K562 (cell line): ENCODE results near the gene CDK11B. TPM values are rescaled to one million over a fixed set of nuclear protein-coding genes. Genes with fewer than 3 reads are reported as not detected.
A peak's percentile ranks its signal among the peaks of the same experiment; 100 is the strongest.

ENCODE experiments used
- ASH1L ChIP-seq: fragments of 450-650 bp; IDR thresholded peaks from 2 replicates; pipeline ENCODE4 v1.6.1; 2018; ENCODE audit warnings: borderline replicate concordance, mild to moderate bottlenecking, low read depth; ENCODE audit not compliant: partially characterized antibody
- DNMT1 ChIP-seq: fragments of 450-650 bp; IDR thresholded peaks from 2 replicates; pipeline ENCODE4 v1.6.1; 2016; ENCODE audit warnings: antibody characterized with exemption, mild to moderate bottlenecking
- GATAD2A ChIP-seq: fragments of 450-650 bp; IDR thresholded peaks from 2 replicates; pipeline ENCODE4 v1.6.1; 2017
- POLR2AphosphoS2 ChIP-seq: IDR thresholded peaks from 2 replicates; pipeline ENCODE4 v1.6.1; 2012; ENCODE audit warnings: low read length, improper control_type of control experiment
- RB1 ChIP-seq: fragments of 450-650 bp; IDR thresholded peaks from 2 replicates; pipeline ENCODE4 v1.6.1; 2017; ENCODE audit warnings: low read depth, mild to moderate bottlenecking
- RBM25 ChIP-seq: fragments of 200-400 bp; formaldehyde crosslinking; IDR thresholded peaks from 2 replicates; pipeline ENCODE4 v1.6.1; 2018; ENCODE audit warnings: low read length, low read depth, moderate library complexity; ENCODE audit not compliant: severe bottlenecking
- TAF7 ChIP-seq: fragments of 450-650 bp; IDR thresholded peaks from 2 replicates; pipeline ENCODE4 v1.6.1; 2016; ENCODE audit warnings: missing genetic modification characterization, missing compliant biosample characterization
- XRCC5 ChIP-seq: fragments of 200-400 bp; formaldehyde crosslinking; IDR thresholded peaks from 2 replicates; pipeline ENCODE4 v1.6.1; 2017; ENCODE audit warnings: low read depth, mild to moderate bottlenecking, low read length
- polyA plus RNA-seq, 8 experiments: library from polyadenylated mRNA; depleted of rRNA in 4 of 8; stranded (reverse) in 5 of 8; unstranded in 3 of 8; fragments of >200 nt; fragmentation: Nextera tagmentation in 2 of 8; fragmentation: Illumina TruSeq in 1 of 8; extraction: Ambion mirVana in 2 of 8; extraction: Trizol in 1 of 8; gene quantifications; 2 replicates each; pipeline versions ENCODE4 v1.2.1 to v1.2.3, GENCODE V29; 2011 to 2014; ENCODE audit warnings: inconsistent platforms in 1 of 8, missing spikeins in 1 of 8
- total RNA-seq, 7 experiments: library from RNA; depleted of rRNA in 6 of 7; stranded (reverse); fragments of >200 nt in 6 of 7; fragmentation: Illumina TruSeq in 2 of 7; extraction: Trizol in 2 of 7; gene quantifications; 2 replicates each; pipeline versions ENCODE4 v1.2.1 to v1.2.3, GENCODE V29; 2011 to 2021; ENCODE audit warnings: low replicate concordance in 1 of 7
- TF ChIP-seq, protein P1 (sequence below), 2 experiments: fragments of 450-650 bp; IDR thresholded peaks; 2 replicates each; pipeline ENCODE4 v1.6.1; 2016; ENCODE audit warnings: mild to moderate bottlenecking in 2 of 2, borderline replicate concordance in 1 of 2, low read depth in 1 of 2, moderate library complexity in 1 of 2
- TF ChIP-seq, protein P2 (sequence below): fragments of 250-450 bp; sonication (Bioruptor Pico); IDR thresholded peaks from 2 replicates; pipeline ENCODE4 v1.5.0; 2021
- TF ChIP-seq, protein P3 (sequence below): sonication (generic); formaldehyde crosslinking; IDR thresholded peaks from 2 replicates; pipeline ENCODE4 v1.4.0; 2020; ENCODE audit warnings: mild to moderate bottlenecking, missing genetic modification reagents
- TF ChIP-seq, protein P4 (sequence below): sonication (generic); formaldehyde crosslinking; IDR thresholded peaks from 2 replicates; pipeline ENCODE4 v1.8.0; 2022; ENCODE audit warnings: mild to moderate bottlenecking, missing genetic modification reagents

The CDK11B gene
- total and polyA plus RNA-seq, 9 of the 15 experiments (the other 6 are each of a cell fraction or from before 2014, with no cell fraction given), result 2.8 to 52.2 (median 19.5) TPM

DNA sequence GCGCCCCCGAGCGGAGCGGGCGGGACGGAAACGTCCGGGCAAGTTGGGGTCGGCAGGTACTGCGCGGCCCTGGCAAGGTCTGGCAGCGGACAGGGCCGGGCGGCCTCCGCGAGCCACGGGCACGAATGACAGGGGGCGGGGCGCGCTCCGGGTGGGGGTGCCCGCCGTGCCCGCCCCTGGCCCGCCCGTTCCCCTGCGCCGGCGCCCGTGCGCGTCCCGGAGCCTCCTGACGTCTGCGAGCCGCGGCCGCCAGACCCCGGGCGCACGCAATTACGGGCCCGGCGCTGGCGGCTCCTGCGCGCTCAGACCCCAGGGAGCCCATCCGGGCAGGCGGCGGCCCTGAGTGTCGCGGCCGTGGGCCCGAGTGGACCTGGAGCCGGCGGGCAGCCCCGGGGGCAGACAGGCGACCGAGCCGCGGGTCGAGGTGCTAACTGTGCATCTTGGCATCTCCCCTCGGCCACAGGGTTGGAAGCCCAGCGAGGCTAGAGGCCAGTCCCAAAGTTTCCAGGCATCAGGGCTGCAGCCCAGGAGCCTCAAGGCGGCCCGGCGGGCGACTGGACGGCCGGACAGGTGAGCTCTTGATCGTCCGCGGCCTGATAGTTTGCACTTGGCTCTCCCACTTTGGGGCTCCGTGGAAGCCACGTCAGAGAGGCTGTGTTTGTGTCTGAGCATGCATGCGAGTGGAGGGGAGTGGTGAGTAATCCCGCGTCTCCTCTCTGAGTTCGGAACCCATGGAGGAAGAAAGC is 42.6 kb downstream of the CDK11B start (continued):
- TF ChIP-seq, protein P1, sequence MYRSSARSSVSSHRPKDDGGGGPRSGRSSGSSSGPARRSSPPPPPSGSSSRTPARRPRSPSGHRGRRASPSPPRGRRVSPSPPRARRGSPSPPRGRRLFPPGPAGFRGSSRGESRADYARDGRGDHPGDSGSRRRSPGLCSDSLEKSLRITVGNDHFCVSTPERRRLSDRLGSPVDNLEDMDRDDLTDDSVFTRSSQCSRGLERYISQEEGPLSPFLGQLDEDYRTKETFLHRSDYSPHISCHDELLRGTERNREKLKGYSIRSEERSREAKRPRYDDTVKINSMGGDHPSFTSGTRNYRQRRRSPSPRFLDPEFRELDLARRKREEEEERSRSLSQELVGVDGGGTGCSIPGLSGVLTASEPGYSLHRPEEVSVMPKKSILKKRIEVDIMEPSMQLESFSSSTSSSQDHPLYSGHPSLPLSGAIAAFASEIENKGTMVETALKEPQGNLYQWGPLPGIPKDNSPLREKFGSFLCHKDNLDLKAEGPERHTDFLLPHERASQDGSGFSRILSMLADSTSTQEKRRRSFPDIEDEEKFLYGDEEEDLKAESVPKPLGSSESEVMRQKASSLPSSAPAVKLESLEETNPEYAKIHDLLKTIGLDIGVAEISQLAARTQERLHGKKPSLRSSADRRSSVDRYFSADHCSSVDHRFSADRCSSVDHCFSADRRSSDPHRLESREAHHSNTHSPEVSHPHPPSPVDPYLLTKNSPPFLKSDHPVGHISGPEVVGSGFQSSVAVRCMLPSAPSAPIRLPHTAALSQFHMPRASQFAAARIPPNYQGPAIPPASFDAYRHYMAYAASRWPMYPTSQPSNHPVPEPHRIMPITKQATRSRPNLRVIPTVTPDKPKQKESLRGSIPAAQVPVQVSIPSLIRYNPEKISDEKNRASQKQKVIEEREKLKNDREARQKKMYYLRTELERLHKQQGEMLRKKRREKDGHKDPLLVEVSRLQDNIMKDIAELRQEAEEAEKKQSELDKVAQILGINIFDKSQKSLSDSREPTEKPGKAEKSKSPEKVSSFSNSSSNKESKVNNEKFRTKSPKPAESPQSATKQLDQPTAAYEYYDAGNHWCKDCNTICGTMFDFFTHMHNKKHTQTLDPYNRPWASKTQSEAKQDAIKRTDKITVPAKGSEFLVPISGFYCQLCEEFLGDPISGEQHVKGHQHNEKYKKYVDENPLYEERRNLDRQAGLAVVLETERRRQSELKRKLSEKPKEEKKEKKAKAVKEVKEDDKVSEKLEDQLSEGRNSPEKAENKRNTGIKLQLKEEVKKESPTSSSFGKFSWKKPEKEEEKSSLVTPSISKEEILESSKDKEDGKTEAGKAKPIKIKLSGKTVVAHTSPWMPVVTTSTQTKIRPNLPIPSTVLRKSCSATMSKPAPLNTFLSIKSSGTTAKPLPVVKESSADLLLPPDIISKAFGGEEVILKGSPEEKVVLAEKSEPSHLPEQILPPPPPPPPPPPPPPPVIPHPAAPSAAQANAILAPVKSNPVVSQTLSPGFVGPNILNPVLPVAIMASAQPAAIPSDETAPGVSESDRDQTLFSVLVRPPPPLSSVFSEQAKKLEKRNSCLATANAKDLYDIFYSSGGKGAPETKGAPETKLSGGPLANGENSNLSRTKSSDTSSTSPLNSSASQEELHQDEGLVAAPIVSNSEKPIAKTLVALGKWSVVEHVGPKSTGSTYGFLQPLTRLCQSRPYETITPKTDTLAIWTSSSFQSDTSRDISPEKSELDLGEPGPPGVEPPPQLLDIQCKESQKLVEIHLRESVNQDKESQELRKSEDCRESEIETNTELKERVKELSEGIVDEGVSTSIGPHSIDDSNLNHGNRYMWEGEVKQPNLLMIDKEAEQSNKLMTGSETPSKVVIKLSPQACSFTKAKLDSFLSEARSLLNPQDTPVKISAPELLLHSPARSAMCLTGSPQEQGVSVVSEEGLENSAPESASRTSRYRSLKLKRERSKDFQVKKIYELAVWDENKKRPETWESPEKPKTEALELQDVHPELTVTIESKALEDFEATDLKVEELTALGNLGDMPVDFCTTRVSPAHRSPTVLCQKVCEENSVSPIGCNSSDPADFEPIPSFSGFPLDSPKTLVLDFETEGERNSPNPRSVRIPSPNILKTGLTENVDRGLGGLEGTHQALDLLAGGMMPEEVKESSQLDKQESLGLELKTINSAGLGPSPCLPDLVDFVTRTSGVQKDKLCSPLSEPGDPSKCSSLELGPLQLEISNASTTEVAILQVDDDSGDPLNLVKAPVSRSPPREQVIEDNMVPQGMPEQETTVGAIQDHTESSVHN (IDR thresholded peaks at IDR 0.05; ENCODE audit: borderline replicate concordance in 1 of 2, low read depth in 1 of 2), result no peak
- no peak for TF ChIP-seq POLR2AphosphoS2
- TF ChIP-seq, protein P2, sequence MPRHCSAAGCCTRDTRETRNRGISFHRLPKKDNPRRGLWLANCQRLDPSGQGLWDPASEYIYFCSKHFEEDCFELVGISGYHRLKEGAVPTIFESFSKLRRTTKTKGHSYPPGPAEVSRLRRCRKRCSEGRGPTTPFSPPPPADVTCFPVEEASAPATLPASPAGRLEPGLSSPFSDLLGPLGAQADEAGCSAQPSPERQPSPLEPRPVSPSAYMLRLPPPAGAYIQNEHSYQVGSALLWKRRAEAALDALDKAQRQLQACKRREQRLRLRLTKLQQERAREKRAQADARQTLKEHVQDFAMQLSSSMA (CRISPR knock-in tag), result no peak
- no peak for TF ChIP-seq DNMT1
- no peak for TF ChIP-seq ASH1L
- TF ChIP-seq RB1, result 0 out of 2 replicates have a peak, but pooled peaks have one; percentile 3
- TF ChIP-seq XRCC5, result no peak
- TF ChIP-seq, protein P3, sequence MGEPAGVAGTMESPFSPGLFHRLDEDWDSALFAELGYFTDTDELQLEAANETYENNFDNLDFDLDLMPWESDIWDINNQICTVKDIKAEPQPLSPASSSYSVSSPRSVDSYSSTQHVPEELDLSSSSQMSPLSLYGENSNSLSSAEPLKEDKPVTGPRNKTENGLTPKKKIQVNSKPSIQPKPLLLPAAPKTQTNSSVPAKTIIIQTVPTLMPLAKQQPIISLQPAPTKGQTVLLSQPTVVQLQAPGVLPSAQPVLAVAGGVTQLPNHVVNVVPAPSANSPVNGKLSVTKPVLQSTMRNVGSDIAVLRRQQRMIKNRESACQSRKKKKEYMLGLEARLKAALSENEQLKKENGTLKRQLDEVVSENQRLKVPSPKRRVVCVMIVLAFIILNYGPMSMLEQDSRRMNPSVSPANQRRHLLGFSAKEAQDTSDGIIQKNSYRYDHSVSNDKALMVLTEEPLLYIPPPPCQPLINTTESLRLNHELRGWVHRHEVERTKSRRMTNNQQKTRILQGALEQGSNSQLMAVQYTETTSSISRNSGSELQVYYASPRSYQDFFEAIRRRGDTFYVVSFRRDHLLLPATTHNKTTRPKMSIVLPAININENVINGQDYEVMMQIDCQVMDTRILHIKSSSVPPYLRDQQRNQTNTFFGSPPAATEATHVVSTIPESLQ (CRISPR knock-in tag), result no peak
- no peak for TF ChIP-seq TAF7 (tag)
- TF ChIP-seq, protein P4, sequence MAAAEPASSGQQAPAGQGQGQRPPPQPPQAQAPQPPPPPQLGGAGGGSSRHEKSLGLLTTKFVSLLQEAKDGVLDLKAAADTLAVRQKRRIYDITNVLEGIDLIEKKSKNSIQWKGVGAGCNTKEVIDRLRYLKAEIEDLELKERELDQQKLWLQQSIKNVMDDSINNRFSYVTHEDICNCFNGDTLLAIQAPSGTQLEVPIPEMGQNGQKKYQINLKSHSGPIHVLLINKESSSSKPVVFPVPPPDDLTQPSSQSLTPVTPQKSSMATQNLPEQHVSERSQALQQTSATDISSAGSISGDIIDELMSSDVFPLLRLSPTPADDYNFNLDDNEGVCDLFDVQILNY (CRISPR knock-in tag), result no peak
- 0 out of 2 replicates have a peak, but pooled peaks have one; percentile 15 for TF ChIP-seq GATAD2A
- TF ChIP-seq RBM25, result no peak
